Activated naive CD8-positive, alpha-beta T cell treated with anti-CD3 and anti-CD28 coated beads, Interleukin-2, amount 50 U/mL, for 24 hours (primary cell): Measurements from ENCODE around the gene SEPTIN10.

ENCODE experiments used
- ATAC-seq: fragments of 150-1000 bp; cut with Tn5 transposase; one replicate; pipeline ENCODE4 v1.10.0; 2021
- DNase-seq: peaks from one replicate; pipeline ENCODE4 v3.0.0; 2021
- H3K27ac Mint-ChIP-seq: one replicate; pipeline ENCODE4 v1.8.0; 2021; ENCODE audit warnings: mild to moderate bottlenecking, mixed read lengths
- H3K27me3 Mint-ChIP-seq: one replicate; pipeline ENCODE4 v1.8.0; 2021; ENCODE audit warnings: mixed read lengths
- H3K36me3 Mint-ChIP-seq: one replicate; pipeline ENCODE4 v1.8.0; 2021; ENCODE audit warnings: low read depth, mixed read lengths
- H3K4me1 Mint-ChIP-seq: one replicate; pipeline ENCODE4 v1.8.0; 2021; ENCODE audit warnings: mixed read lengths
- H3K4me3 Mint-ChIP-seq: one replicate; pipeline ENCODE4 v1.8.0; 2021; ENCODE audit warnings: mild to moderate bottlenecking, moderate library complexity, mixed read lengths
- H3K9me3 Mint-ChIP-seq: one replicate; pipeline ENCODE4 v1.8.0; 2021; ENCODE audit warnings: mixed read lengths

The SEPTIN10 gene

GRCh38 chr2:109499566-109499965 is 114.2 kb downstream of the SEPTIN10 start:
- H3K36me3 Mint-ChIP-seq = peaks cover 1% of the 10 kb centered on the region
- H3K27ac Mint-ChIP-seq = no peak overlapping the region
- no peaks in the 10 kb centered on the region for H3K9me3 Mint-ChIP-seq

GRCh38 chr2:109498906-109499305 is 114.9 kb downstream of the SEPTIN10 start:
- Mint-ChIP-seq H3K4me3 (no peak overlapping the region), H3K4me1 (no peaks in the 10 kb centered on the region), H3K9me3 (no peaks in the 10 kb centered on the region), H3K36me3 (peaks cover 1% of the 10 kb centered on the region), H3K27me3 (no peaks in the 10 kb centered on the region), H3K27ac (no peak overlapping the region)
- no peak for ATAC-seq
- no peak for DNase-seq

More at GRCh38 chr2:109499566-109499965, 114.2 kb downstream of the SEPTIN10 start:
- Mint-ChIP-seq H3K4me3 (no peak overlapping the region), H3K4me1 (no peaks in the 10 kb centered on the region), H3K27me3 (no peaks in the 10 kb centered on the region)
- DNase-seq (no peak), ATAC-seq (no peak)

GRCh38 chr2:109497911-109498870 is 115.6 kb downstream of the SEPTIN10 start:
- ATAC-seq (no peak), DNase-seq (no peak)
- H3K27ac Mint-ChIP-seq = no peak overlapping the region
- no peaks in the 10 kb centered on the region for H3K27me3 Mint-ChIP-seq
- H3K4me1 Mint-ChIP-seq = no peaks in the 10 kb centered on the region
- H3K9me3 Mint-ChIP-seq = no peaks in the 10 kb centered on the region
- H3K4me3 Mint-ChIP-seq = no peak overlapping the region
- H3K36me3 Mint-ChIP-seq = peaks cover 1% of the 10 kb centered on the region

- DNase-seq = no peak
- no peak overlapping the region for H3K4me3 Mint-ChIP-seq
- H3K36me3 Mint-ChIP-seq = peaks cover 1% of the 10 kb centered on the region
- no peaks in the 10 kb centered on the region for H3K9me3 Mint-ChIP-seq
- H3K4me1 Mint-ChIP-seq = no peaks in the 10 kb centered on the region
- no peak for ATAC-seq
- no peak overlapping the region for H3K27ac Mint-ChIP-seq
- no peaks in the 10 kb centered on the region for H3K27me3 Mint-ChIP-seq
Observed at GRCh38 chr2:109497463-109497862, 116.3 kb downstream of the SEPTIN10 start.

GRCh38 chr2:109494351-109494750 is 119.4 kb downstream of the SEPTIN10 start:
- ATAC-seq (no peak), DNase-seq (no peak)
- peaks cover 1% of the 10 kb centered on the region for H3K36me3 Mint-ChIP-seq
- H3K9me3 Mint-ChIP-seq = no peaks in the 10 kb centered on the region
- H3K27ac Mint-ChIP-seq = no peak overlapping the region
- H3K4me1 Mint-ChIP-seq = no peaks in the 10 kb centered on the region
- H3K27me3 Mint-ChIP-seq = no peaks in the 10 kb centered on the region
- H3K4me3 Mint-ChIP-seq = no peak overlapping the region

- no peaks in the 10 kb centered on the region for H3K9me3 Mint-ChIP-seq
- H3K4me3 Mint-ChIP-seq = no peak overlapping the region
- no peak for DNase-seq
- H3K27me3 Mint-ChIP-seq = no peaks in the 10 kb centered on the region
- no peaks in the 10 kb centered on the region for H3K4me1 Mint-ChIP-seq
- no peak overlapping the region for H3K27ac Mint-ChIP-seq
- peaks cover 1% of the 10 kb centered on the region for H3K36me3 Mint-ChIP-seq
- ATAC-seq = no peak
Observed at GRCh38 chr2:109493176-109493935, 120.4 kb downstream of the SEPTIN10 start.
